Peyer's patch (tissue), 4 donors: ENCODE measurements around the gene DNMBP.

Source experiments
- POLR2A ChIP-seq, 2 donors: fragments of 450-650 bp; IDR thresholded peaks; one replicate each; pipeline ENCODE4 v1.5.1; 2017; ENCODE audit warnings: antibody characterized with exemption in 2 of 2, mild to moderate bottlenecking in 2 of 2, moderate library complexity in 2 of 2
- TF ChIP-seq, protein P1 (sequence below), 6 experiments: fragments of 450-650 bp in 4 of 6; fragments of 200-600 bp in 2 of 6; sonication (generic) in 1 of 6; IDR thresholded peaks; one replicate each; pipeline ENCODE4 v1.5.1; 2017 to 2019; ENCODE audit warnings: antibody characterized with exemption in 6 of 6, mild to moderate bottlenecking in 3 of 6, moderate library complexity in 1 of 6

DNA sequence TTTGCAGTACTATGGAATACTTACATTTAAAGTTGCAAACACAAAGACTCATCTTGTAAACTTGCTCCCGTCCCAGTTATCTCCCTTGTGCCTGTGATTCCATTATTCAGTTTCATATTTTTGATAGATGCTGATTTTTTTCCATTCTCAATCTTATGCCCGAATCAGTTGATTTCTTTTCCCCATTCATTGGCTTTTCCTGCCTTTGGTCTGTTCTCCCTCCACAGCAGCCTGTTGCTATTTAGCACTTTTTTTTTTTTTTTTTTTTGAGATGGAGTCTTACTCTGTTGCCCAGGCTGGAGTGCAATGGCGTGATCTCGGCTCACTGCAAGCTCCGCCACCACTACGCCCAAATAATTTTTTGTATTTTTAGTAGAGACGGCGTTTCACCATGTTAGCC lies 149.3 kb downstream of the DNMBP start:
- TF ChIP-seq, protein P1, sequence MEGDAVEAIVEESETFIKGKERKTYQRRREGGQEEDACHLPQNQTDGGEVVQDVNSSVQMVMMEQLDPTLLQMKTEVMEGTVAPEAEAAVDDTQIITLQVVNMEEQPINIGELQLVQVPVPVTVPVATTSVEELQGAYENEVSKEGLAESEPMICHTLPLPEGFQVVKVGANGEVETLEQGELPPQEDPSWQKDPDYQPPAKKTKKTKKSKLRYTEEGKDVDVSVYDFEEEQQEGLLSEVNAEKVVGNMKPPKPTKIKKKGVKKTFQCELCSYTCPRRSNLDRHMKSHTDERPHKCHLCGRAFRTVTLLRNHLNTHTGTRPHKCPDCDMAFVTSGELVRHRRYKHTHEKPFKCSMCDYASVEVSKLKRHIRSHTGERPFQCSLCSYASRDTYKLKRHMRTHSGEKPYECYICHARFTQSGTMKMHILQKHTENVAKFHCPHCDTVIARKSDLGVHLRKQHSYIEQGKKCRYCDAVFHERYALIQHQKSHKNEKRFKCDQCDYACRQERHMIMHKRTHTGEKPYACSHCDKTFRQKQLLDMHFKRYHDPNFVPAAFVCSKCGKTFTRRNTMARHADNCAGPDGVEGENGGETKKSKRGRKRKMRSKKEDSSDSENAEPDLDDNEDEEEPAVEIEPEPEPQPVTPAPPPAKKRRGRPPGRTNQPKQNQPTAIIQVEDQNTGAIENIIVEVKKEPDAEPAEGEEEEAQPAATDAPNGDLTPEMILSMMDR (IDR thresholded peaks at IDR 0.05) = no peak
- no peak for TF ChIP-seq POLR2A (IDR thresholded peaks at IDR 0.05)
